ENCODE results near the gene EIF3J.

DNA sequence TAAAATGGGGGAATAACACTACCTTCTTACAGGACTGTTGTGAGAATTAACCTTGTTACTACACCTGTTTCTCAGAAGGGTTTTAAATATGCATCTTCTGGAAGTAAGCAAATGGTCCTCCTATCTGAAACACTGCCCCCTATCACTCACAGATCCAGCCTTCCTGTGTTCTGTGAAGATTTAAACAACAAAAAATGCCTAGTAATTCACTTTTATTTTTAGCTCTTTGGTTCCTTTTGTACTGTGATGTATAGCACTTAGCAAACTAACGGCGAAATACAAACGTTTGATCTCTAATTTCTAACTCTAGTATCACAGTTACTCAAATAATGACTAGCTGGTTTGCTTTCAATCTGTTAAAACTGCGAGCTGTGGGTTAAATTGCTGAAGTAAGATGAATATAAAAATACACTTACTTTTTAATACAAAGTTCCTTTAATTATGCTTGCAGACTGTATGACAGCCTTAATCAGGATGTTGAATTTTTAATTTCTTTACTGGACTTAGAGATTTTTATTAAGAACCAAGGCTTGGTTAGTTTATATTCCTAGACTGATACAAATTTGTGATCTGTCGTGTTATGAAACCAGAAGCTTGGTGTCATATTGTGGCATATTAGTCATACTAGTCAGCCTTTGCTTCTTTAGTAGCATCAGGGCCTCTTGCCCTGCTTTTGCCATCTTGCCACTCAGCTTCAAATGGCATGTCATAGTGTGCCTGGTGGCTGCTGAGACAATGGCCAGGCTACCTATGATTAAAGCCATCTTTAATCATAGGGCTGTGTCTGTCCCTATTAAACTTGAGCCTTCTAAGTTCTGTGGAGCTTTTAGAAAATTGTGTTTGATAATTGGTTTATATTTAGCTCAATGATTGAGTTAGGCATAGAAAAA, 9.2 kb downstream of the EIF3J start:
- TF ChIP-seq, protein P1, sequence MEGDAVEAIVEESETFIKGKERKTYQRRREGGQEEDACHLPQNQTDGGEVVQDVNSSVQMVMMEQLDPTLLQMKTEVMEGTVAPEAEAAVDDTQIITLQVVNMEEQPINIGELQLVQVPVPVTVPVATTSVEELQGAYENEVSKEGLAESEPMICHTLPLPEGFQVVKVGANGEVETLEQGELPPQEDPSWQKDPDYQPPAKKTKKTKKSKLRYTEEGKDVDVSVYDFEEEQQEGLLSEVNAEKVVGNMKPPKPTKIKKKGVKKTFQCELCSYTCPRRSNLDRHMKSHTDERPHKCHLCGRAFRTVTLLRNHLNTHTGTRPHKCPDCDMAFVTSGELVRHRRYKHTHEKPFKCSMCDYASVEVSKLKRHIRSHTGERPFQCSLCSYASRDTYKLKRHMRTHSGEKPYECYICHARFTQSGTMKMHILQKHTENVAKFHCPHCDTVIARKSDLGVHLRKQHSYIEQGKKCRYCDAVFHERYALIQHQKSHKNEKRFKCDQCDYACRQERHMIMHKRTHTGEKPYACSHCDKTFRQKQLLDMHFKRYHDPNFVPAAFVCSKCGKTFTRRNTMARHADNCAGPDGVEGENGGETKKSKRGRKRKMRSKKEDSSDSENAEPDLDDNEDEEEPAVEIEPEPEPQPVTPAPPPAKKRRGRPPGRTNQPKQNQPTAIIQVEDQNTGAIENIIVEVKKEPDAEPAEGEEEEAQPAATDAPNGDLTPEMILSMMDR (IDR thresholded peaks at IDR 0.05) = no peak
- no peak for TF ChIP-seq POLR2AphosphoS5 (IDR thresholded peaks at IDR 0.05; ENCODE audit: insufficient read depth in 1 of 2, low read depth in 1 of 2)
- TF ChIP-seq POLR2A (IDR thresholded peaks at IDR 0.05) = no peak
